ENCODE data around the gene RRP12. TPM values are rescaled to one million over a fixed set of nuclear protein-coding genes. Genes with fewer than 3 reads are reported as not detected.

RRP12 gene
- total RNA-seq, 4 donors from 2014 or later = 14.9 to 33.4 (median 23.9) TPM

- no peak overlapping the region for H3K4me3 ChIP-seq
- H3K36me3 ChIP-seq = peaks cover 8 to 74% (median 17%) of the 10 kb centered on the region in 3 donors
- H3K27ac ChIP-seq = no peak overlapping the region
- DNase-seq = no peak
- H3K4me1 ChIP-seq = peaks cover 0 to 23% (median 7%) of the 10 kb centered on the region in 3 donors
- TF ChIP-seq, protein P1, sequence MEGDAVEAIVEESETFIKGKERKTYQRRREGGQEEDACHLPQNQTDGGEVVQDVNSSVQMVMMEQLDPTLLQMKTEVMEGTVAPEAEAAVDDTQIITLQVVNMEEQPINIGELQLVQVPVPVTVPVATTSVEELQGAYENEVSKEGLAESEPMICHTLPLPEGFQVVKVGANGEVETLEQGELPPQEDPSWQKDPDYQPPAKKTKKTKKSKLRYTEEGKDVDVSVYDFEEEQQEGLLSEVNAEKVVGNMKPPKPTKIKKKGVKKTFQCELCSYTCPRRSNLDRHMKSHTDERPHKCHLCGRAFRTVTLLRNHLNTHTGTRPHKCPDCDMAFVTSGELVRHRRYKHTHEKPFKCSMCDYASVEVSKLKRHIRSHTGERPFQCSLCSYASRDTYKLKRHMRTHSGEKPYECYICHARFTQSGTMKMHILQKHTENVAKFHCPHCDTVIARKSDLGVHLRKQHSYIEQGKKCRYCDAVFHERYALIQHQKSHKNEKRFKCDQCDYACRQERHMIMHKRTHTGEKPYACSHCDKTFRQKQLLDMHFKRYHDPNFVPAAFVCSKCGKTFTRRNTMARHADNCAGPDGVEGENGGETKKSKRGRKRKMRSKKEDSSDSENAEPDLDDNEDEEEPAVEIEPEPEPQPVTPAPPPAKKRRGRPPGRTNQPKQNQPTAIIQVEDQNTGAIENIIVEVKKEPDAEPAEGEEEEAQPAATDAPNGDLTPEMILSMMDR (IDR thresholded peaks at IDR 0.05) = no peak
- no peak for TF ChIP-seq POLR2A (IDR thresholded peaks at IDR 0.05)
- intact Hi-C loops (cut with DNase I) = no loop called here
- H3K27me3 ChIP-seq = no peaks in the 10 kb centered on the region
- 96 to 97% methylated on average over 4 of the region's 4 CpGs for WGBS, 2 donors
- no peaks in the 10 kb centered on the region for H3K9me3 ChIP-seq
Measured at GRCh38 chr10:97358349-97358748, 42.8 kb downstream of the RRP12 start.

DNA sequence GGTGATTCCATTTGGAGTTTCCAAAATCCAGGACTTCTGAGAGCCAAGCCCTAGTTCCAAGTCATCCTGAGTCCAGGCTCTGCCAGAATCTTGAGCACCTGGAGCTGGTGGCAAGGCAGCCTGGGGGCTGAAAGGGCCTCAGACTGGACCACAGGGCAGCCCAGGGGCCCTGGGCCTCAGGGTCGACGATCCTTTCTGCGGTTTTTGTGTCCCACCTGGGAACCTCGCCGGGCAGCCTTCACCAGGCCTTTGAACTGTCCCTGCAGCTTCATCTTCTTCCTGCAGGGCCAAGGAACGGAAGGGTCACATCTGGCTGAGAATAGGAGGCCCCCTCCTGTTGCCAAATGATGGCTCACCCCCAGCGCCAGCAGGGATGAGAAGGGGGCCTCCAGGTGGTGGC lies 44.2 kb downstream of the RRP12 start:
- H3K4me1 ChIP-seq = peaks cover 0 to 23% (median 7%) of the 10 kb centered on the region in 3 donors
- 80% methylated on average over 1 of the region's 7 CpGs; no CpG with 5 or more reads in 1 of the 2 donors for WGBS, 2 donors
- H3K4me3 ChIP-seq = no peak overlapping the region
- TF ChIP-seq POLR2A (IDR thresholded peaks at IDR 0.05) = no peak
- TF ChIP-seq, protein P1 (IDR thresholded peaks at IDR 0.05) = no peak
- H3K9me3 ChIP-seq = no peaks in the 10 kb centered on the region
- H3K27ac ChIP-seq = no peak overlapping the region
- intact Hi-C loops (cut with DNase I) = no loop called here
- peaks cover 5 to 73% (median 16%) of the 10 kb centered on the region in 3 donors for H3K36me3 ChIP-seq
- H3K27me3 ChIP-seq = no peaks in the 10 kb centered on the region
- DNase-seq = no peak

DNA sequence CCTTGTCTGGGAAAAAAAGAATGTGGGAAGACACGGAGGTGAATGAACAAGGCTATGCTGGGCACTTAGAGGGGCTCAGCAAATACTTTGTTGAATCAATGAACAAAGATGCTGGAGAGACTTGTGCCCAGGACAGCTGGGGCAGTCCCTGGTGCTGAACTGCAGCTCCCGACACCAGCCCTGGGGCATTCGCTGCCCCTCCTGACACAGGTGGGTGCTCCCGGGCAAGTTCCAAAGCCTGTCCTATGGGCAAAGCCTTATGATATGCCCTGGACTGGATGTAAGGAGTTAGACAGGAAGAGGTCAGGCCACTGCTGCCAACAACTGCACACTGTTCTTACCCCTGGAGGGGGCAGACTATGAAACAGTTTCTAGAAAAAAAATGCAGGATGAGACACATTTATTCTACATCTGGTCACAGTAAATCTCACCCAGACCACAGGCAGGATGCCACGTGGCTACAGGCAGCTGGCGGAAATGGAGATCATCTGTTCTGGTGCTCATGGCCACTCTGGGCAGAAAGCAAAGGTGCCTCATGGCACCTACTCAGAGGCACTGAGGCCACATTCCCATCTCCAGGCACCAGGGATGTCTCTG lies 44.7 kb downstream of the RRP12 start:
- no peak for TF ChIP-seq POLR2A (IDR thresholded peaks at IDR 0.05)
- TF ChIP-seq, protein P1 (IDR thresholded peaks at IDR 0.05) = no peak
- Histone ChIP-seq H3K4me1 (peaks cover 0 to 23% (median 7%) of the 10 kb centered on the region in 3 donors), H3K27ac (peak overlapping the region in 2 of 4 donors; percentile 5 to 13), H3K4me3 (no peak overlapping the region), H3K27me3 (no peaks in the 10 kb centered on the region), H3K36me3 (peaks cover 5 to 71% (median 16%) of the 10 kb centered on the region in 3 donors), H3K9me3 (no peaks in the 10 kb centered on the region)
- DNase-seq = no peak
- intact Hi-C loops (cut with DNase I) = no loop called here
- 59 to 83% methylated on average over 4 of the region's 6 CpGs for WGBS, 2 donors

DNA sequence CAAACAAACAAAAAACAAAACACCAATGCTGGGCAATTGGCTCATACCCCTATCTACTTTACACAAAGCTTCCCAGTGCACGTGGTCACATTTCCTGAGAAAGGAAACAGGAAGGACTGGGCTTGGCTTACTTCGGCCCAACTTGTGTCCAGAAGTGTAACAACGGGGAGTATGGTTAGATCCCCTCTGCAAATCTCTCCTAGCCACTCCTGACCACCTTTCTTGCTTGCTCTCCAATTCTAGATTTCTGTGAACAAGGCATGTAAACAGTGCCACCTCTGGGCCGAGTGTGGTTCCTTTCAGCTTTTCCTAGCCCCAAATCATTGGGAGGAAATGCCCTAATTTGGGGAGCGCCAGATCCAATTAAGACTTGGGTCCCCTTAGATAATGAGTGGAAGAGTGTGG lies 45.6 kb downstream of the RRP12 start:
- H3K4me3 ChIP-seq = no peak overlapping the region
- TF ChIP-seq POLR2A (IDR thresholded peaks at IDR 0.05) = no peak
- TF ChIP-seq, protein P1 (IDR thresholded peaks at IDR 0.05) = peak in 5 of 6 experiments; percentile 33 to 40 (median 36)
- no peaks in the 10 kb centered on the region for H3K27me3 ChIP-seq
- WGBS, 2 donors = 64 to 76% methylated on average over 5 of the region's 5 CpGs
- intact Hi-C loops (cut with DNase I) = no loop called here
- no peaks in the 10 kb centered on the region for H3K9me3 ChIP-seq
- peaks cover 5 to 62% (median 14%) of the 10 kb centered on the region in 3 donors for H3K36me3 ChIP-seq
- H3K27ac ChIP-seq = peak overlapping the region in 2 of 4 donors; percentile 4 to 13
- no peak for DNase-seq
- H3K4me1 ChIP-seq = peaks cover 0 to 16% (median 7%) of the 10 kb centered on the region in 3 donors

DNA sequence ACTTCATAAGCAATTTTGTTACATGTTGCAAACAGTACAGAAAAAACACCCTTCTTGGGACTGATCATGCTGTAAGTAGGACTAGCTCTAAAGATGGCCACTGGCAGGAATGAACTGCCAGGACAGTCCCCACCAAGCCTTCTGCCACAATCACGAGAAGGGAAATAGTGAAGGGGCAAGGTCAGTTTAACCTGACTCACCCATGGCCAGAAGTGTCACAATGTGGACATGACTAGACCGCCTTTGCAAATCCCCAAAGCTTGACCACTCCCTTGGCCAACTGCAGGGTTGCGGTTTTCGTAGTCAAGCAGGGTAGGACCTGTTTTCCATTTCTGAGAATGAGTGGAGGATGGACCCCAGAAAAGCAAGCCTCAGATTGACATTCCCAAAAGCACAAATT lies 47.2 kb downstream of the RRP12 start:
- no peak for DNase-seq
- Histone ChIP-seq H3K27ac (no peak overlapping the region), H3K4me3 (no peak overlapping the region), H3K27me3 (no peaks in the 10 kb centered on the region), H3K4me1 (peaks cover 0 to 16% (median 7%) of the 10 kb centered on the region in 3 donors), H3K36me3 (peaks cover 5 to 46% (median 9%) of the 10 kb centered on the region in 3 donors), H3K9me3 (no peaks in the 10 kb centered on the region)
- intact Hi-C loops (cut with DNase I) = no loop called here
- WGBS, 2 donors = 75 to 97% methylated on average over 4 of the region's 4 CpGs
- no peak for TF ChIP-seq POLR2A (IDR thresholded peaks at IDR 0.05)
- TF ChIP-seq, protein P1 (IDR thresholded peaks at IDR 0.05) = no peak

All from esophagus squamous epithelium (tissue), 5 donors.